ENCODE measurements around the gene CNTN4. TPM values are rescaled to one million over a fixed set of nuclear protein-coding genes. Genes with fewer than 3 reads are reported as not detected.

The CNTN4 gene
- total and polyA plus RNA-seq, 2 of the 8 experiments (the other 6 are each of a cell fraction or from before 2014, with no cell fraction given): 0.41 to 2.2 TPM

DNA sequence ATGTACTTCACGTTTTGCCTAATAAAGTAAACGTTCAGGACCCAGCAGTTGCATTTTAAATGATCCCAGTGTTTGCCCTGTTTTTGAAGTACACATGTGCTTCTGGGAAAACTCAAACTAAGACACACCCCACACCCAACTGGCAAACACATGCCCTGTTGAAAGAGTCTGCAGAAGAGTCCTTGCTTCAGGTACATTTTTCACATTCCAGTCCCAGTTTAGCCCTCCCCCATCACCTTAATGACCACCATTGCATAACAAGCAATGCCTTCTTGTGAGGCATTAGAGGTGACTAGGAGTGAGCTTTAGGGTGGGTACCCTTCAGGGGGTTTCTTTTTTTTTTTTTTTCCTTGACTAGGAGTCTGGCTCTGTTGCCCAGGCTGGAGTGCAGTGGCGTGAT is 322.3 kb downstream of the CNTN4 start (continued):
- TF ChIP-seq ZNF274 (IDR thresholded peaks at IDR 0.05; ENCODE audit: borderline replicate concordance, extremely low read depth, low read length): no peak
- 0 out of 2 replicates have a peak, but pooled peaks have one; percentile 36 for TF ChIP-seq TCF12 (IDR thresholded peaks at IDR 0.05; ENCODE audit: low read depth, low read length)
- no peak for TF ChIP-seq KDM5A (IDR thresholded peaks at IDR 0.05; ENCODE audit: low read length)
- TF ChIP-seq SIRT6 (IDR thresholded peaks at IDR 0.05; ENCODE audit: low read length): no peak
- peak; percentile 87 for TF ChIP-seq SP1 (IDR thresholded peaks at IDR 0.05; ENCODE audit: low read depth, low read length)
- peak; percentile 73 for TF ChIP-seq ASH2L (IDR thresholded peaks at IDR 0.05; ENCODE audit: low read length)
- TF ChIP-seq PHF8 (conservative IDR thresholded peaks at IDR 0.05; ENCODE audit: low read depth, low read length): no peak
- peak; percentile 51 for TF ChIP-seq CHD2 (IDR thresholded peaks at IDR 0.05; ENCODE audit: low read length)
- no peak for TF ChIP-seq MAFK (IDR thresholded peaks at IDR 0.05; ENCODE audit: low read depth, low read length)
- no peak for TF ChIP-seq SP4 (IDR thresholded peaks at IDR 0.05; ENCODE audit: low read length)
- peak; percentile 98 for TF ChIP-seq TEAD4 (IDR thresholded peaks at IDR 0.05; ENCODE audit: low read depth, low read length)
- TF ChIP-seq, protein P1, sequence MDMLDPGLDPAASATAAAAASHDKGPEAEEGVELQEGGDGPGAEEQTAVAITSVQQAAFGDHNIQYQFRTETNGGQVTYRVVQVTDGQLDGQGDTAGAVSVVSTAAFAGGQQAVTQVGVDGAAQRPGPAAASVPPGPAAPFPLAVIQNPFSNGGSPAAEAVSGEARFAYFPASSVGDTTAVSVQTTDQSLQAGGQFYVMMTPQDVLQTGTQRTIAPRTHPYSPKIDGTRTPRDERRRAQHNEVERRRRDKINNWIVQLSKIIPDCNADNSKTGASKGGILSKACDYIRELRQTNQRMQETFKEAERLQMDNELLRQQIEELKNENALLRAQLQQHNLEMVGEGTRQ (IDR thresholded peaks at IDR 0.05; ENCODE audit: low read length): peak; percentile 46
- peak in 1 of 2 experiments; percentile 66; a peak in 1 of 3 replicates for TF ChIP-seq EP300 (IDR thresholded peaks at IDR 0.05; ENCODE audit: borderline replicate concordance in 1 of 2, low read depth in 2 of 2, low read length in 2 of 2)
- peak; percentile 93 for TF ChIP-seq CEBPB (IDR thresholded peaks at IDR 0.05; ENCODE audit: low read depth, low read length)
- no peak for TF ChIP-seq CBX5 (IDR thresholded peaks at IDR 0.05; ENCODE audit: low read depth, low read length)
- no peak for TF ChIP-seq POLR2AphosphoS5 (IDR thresholded peaks at IDR 0.05; ENCODE audit: low read depth, low read length)
- TF ChIP-seq ATF2 (IDR thresholded peaks at IDR 0.05; ENCODE audit: low read length): peak; percentile 63; the same call in 1 of the 2 replicates
- TF ChIP-seq RBBP5 (IDR thresholded peaks at IDR 0.05; ENCODE audit: borderline replicate concordance, low read depth, low read length): no peak
- no peak for TF ChIP-seq POU5F1 (IDR thresholded peaks at IDR 0.05; ENCODE audit: low read depth, low read length)
- TF ChIP-seq YY1 (IDR thresholded peaks at IDR 0.05; ENCODE audit: low read depth, low read length): 0 out of 2 replicates have a peak, but pooled peaks have one; percentile 65
